ENCODE measurements around the gene CPXM1.

DNA sequence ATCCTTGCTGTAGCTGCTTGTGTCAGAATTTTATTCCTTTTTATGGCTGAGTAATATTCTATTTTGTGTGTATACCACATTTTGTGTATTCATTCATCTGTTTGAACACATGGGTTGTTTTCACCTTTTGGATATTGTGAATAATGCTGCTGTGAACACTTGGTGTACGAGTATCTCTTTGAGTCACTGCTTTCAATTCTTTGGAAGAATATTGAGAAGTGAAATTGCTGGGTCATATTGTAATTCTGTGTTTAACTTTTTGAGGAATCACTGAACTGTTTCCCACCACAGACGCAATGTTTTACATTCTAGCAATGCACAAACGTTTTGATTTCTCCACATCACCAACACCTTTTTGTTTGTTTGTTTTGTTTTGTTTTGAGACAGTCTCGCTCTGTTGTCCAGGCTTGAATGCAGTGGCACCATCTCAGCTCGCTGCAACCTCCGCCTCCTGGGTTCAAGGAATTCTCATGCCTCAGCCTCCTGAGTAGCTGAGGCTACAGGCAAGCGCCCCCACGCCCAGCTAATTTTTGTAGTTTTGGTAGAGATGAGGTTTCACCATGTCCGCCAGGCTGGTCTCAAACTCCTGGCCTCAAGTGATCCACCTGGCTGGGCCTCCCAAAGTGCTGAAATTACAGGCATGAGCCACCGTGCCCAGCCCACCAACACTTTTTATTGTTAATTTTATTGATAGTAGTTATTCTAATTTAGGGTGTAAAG is 21.7 kb downstream of the CPXM1 start:
- TF ChIP-seq, protein P1, sequence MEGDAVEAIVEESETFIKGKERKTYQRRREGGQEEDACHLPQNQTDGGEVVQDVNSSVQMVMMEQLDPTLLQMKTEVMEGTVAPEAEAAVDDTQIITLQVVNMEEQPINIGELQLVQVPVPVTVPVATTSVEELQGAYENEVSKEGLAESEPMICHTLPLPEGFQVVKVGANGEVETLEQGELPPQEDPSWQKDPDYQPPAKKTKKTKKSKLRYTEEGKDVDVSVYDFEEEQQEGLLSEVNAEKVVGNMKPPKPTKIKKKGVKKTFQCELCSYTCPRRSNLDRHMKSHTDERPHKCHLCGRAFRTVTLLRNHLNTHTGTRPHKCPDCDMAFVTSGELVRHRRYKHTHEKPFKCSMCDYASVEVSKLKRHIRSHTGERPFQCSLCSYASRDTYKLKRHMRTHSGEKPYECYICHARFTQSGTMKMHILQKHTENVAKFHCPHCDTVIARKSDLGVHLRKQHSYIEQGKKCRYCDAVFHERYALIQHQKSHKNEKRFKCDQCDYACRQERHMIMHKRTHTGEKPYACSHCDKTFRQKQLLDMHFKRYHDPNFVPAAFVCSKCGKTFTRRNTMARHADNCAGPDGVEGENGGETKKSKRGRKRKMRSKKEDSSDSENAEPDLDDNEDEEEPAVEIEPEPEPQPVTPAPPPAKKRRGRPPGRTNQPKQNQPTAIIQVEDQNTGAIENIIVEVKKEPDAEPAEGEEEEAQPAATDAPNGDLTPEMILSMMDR (IDR thresholded peaks at IDR 0.05): no peak
- no peak for TF ChIP-seq POLR2AphosphoS5 (IDR thresholded peaks at IDR 0.05)

Data from prostate gland (tissue), 2 donors.